ENCODE measurements around the gene LRRC47.

Gene LRRC47

DNA sequence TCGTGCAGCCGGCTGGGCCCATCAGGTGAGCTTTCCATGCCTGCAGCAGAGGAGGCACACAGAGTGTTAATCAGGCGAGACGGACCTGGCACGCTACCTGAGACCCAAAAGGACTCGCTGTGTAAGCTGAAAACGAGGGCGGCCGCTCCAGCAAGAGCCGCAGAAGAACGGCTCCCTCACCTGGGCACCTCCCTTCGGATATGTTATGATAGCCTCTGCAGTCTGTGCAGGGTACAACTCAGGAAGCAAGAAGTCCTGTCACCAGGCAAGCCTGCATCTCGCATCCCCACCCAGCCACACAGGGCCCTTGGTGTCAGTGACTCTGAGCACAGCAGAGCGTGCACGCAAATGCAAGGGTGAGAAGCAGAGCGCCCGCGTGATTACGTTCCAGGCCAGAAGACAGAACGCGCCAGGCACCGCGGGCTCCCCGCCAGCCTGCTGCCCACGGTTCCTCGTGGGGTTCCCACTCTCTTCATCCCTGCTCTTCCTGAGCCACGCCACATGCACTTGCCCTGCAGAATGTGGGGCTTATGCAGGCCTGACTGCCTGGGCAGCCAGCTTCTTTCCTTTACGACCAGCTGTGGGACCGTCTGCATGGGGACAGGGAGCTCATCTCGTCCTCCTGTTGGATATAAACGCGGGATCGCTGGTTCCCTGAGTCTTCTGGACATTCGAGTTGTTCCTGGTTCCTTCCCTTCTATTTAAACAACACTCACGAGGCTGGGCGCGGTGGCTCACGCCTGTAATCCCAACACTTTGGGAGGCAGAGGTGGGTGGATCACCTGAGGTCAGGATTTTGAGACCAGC, 20.2 kb upstream of the LRRC47 start:
- DNase-seq (ENCODE audit: low read depth in 1 of 2, low spot score in 1 of 2) = no peak
- H3K4me3 ChIP-seq (replicated peaks; ENCODE audit: insufficient read depth, low read length) = no peak overlapping the region
- H3K27me3 ChIP-seq (ENCODE audit: insufficient read depth, poor library complexity, severe bottlenecking) = no peaks in the 10 kb centered on the region
- H3K27ac ChIP-seq (replicated peaks) = no peak overlapping the region
- TF ChIP-seq CTCF (IDR thresholded peaks at IDR 0.05; ENCODE audit: insufficient read depth, low read length) (no peak), REST (IDR thresholded peaks at IDR 0.05; ENCODE audit: insufficient replicate concordance, low read depth) (no peak), POLR2AphosphoS5 (IDR thresholded peaks at IDR 0.05; ENCODE audit: low read depth) (no peak), SPI1 (IDR thresholded peaks at IDR 0.05; ENCODE audit: borderline replicate concordance, low read depth) (no peak), GABPA (IDR thresholded peaks at IDR 0.05; ENCODE audit: low read depth) (no peak)

DNA sequence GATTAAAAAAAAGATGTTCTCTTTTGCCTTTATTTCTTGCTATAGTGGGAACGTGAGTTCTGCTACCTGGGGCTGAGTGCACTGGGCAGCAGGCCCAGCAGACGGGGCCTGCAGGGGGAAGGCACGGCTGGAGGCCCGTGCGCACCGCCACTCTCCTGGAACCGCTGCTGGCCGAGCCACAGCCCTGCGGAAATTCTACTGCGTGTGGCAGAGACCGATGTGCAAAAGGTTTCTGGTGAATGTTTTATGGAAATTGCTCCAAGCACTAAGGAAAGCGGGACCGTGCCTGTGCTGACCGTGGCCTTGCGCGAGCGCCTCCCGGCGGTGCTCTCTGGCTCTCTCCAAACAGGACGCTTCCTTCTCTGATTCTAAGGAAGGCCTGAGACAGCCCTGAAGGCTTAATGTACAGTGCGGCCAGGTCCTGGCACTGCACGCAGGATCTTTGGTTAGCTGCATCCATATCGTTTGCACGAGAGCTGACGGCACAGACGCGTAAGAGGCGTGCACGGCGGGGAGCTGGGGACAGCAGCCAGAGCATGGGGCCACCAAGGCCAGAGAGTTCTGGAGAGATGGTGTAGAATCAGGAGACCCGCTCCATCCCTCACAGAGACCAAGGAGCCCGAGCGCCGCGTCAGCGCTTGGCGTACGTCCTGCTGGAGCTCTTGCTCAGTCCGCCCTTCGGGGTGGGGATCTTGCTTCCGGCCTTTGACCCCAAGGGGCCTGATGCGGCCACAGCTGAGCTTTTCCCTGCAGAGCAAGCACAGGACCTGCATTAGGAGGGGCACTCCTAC, 18.7 kb upstream of the LRRC47 start:
- Histone ChIP-seq H3K27ac (replicated peaks) (no peak overlapping the region), H3K27me3 (ENCODE audit: insufficient read depth, poor library complexity, severe bottlenecking) (no peaks in the 10 kb centered on the region), H3K4me3 (replicated peaks; ENCODE audit: insufficient read depth, low read length) (no peak overlapping the region)
- no peak for DNase-seq (ENCODE audit: low read depth in 1 of 2, low spot score in 1 of 2)
- TF ChIP-seq SPI1 (IDR thresholded peaks at IDR 0.05; ENCODE audit: borderline replicate concordance, low read depth) = no peak
- no peak for TF ChIP-seq POLR2AphosphoS5 (IDR thresholded peaks at IDR 0.05; ENCODE audit: low read depth)
- TF ChIP-seq GABPA (IDR thresholded peaks at IDR 0.05; ENCODE audit: low read depth) = no peak
- TF ChIP-seq CTCF (IDR thresholded peaks at IDR 0.05; ENCODE audit: insufficient read depth, low read length) = no peak
- TF ChIP-seq REST (IDR thresholded peaks at IDR 0.05; ENCODE audit: insufficient replicate concordance, low read depth) = no peak

- Histone ChIP-seq H3K27me3 (ENCODE audit: insufficient read depth, poor library complexity, severe bottlenecking) (no peaks in the 10 kb centered on the region), H3K27ac (replicated peaks) (no peak overlapping the region), H3K4me3 (replicated peaks; ENCODE audit: insufficient read depth, low read length) (no peak overlapping the region)
- no peak for TF ChIP-seq GABPA (IDR thresholded peaks at IDR 0.05; ENCODE audit: low read depth)
- TF ChIP-seq CTCF (IDR thresholded peaks at IDR 0.05; ENCODE audit: insufficient read depth, low read length) = no peak
- no peak for TF ChIP-seq REST (IDR thresholded peaks at IDR 0.05; ENCODE audit: insufficient replicate concordance, low read depth)
- DNase-seq (ENCODE audit: low read depth in 1 of 2, low spot score in 1 of 2) = no peak
These were observed 17.8 kb upstream of the LRRC47 start for GRCh38 chr1:3814065-3814464.

Measured in HL-60 (cell line).